ENCODE data around the gene LCE1B. TPM values are rescaled to one million over a fixed set of nuclear protein-coding genes. Genes with fewer than 3 reads are reported as not detected.

LCE1B gene
- not detected in 2 replicates for total RNA-seq

GRCh38 chr1:152811671-152812070, at the start of gene LCE1B:
Gene LCE1B, plus strand, starts transcription at chr1:152811971. Its CDS starts 476 bp downstream, at chr1:152812447.

GRCh38 chr1:152774875-152775274, 36.9 kb upstream of the LCE1B start, which contains the start of gene LCE1F:
Gene LCE1F, plus strand, starts transcription at chr1:152775140. Its CDS starts 1,232 bp downstream, at chr1:152776372.

GRCh38 chr1:152786077-152786476, 25.7 kb upstream of the LCE1B start, which contains the start of gene LCE1E:
Gene LCE1E, plus strand, starts transcription at chr1:152786257. Its CDS starts 1,043 bp downstream, at chr1:152787300.

GRCh38 chr1:152796421-152796820, 15.3 kb upstream of the LCE1B start, which contains the start of gene LCE1D:
Gene LCE1D, plus strand, starts transcription at chr1:152796721. Its CDS starts 1,074 bp downstream, at chr1:152797795.

GRCh38 chr1:152806576-152806975, 5.2 kb upstream of the LCE1B start, which contains the start of gene LCE1C:
Gene LCE1C, minus strand, starts transcription at chr1:152806651. Its CDS starts 1,173 bp downstream, at chr1:152805478.

GRCh38 chr1:152827173-152827572, 15.4 kb downstream of the LCE1B start, which contains the start of gene LCE1A:
Gene LCE1A, plus strand, starts transcription at chr1:152827473. Its CDS starts 0 bp downstream, at chr1:152827473.

GRCh38 chr1:152842556-152842955, 30.8 kb downstream of the LCE1B start, which contains the start of gene LCE6A:
Gene LCE6A, plus strand, starts transcription at chr1:152842856. Its CDS starts 665 bp downstream, at chr1:152843521.

GRCh38 chr1:152859696-152860095, 47.9 kb downstream of the LCE1B start, which contains the start of gene LCE7A:
Gene LCE7A, plus strand, starts transcription at chr1:152859996. Its CDS starts 702 bp downstream, at chr1:152860698.

Other genes with a start within 250 kb of the LCE1B start
- gene LCE3E, start 245.2 kb upstream of the LCE1B start, total RNA-seq: not detected in 2 replicates
- not detected in 2 replicates for gene LCE3D, start 231.5 kb upstream of the LCE1B start, total RNA-seq
- gene LCE3C, start 211.7 kb upstream of the LCE1B start, total RNA-seq: not detected in 2 replicates
- not detected in 2 replicates for gene LCE3B, start 198.2 kb upstream of the LCE1B start, total RNA-seq
- gene LCE3A, start 188.9 kb upstream of the LCE1B start, total RNA-seq: not detected in 2 replicates
- gene LCE2D, start 148.6 kb upstream of the LCE1B start, total RNA-seq: not detected in 2 replicates
- not detected in 2 replicates for gene LCE2C, start 136.7 kb upstream of the LCE1B start, total RNA-seq
- not detected in 2 replicates for gene LCE2B, start 125.8 kb upstream of the LCE1B start, total RNA-seq
- 0.25 and 2.2 TPM in 2 replicates for gene LCE2A, start 113.6 kb upstream of the LCE1B start, total RNA-seq
- gene LCE4A, start 103.8 kb upstream of the LCE1B start, total RNA-seq: not detected in 2 replicates
- gene KPRP, start 53.9 kb upstream of the LCE1B start, total RNA-seq: not detected in 2 replicates
- gene LCE1F, start 36.8 kb upstream of the LCE1B start, total RNA-seq: 0.62 TPM in 1 of 2 replicates, not detected in the other
- gene LCE1E, start 25.7 kb upstream of the LCE1B start, total RNA-seq: not detected in 2 replicates
- gene LCE1D, start 15.2 kb upstream of the LCE1B start, total RNA-seq: not detected in 2 replicates
- gene LCE1C, start 5.3 kb upstream of the LCE1B start, total RNA-seq: not detected in 2 replicates
- not detected in 2 replicates for gene LCE1A, start 15.5 kb downstream of the LCE1B start, total RNA-seq
- not detected in 2 replicates for gene LCE6A, start 30.9 kb downstream of the LCE1B start, total RNA-seq
- not detected in 2 replicates for gene LCE7A, start 48.0 kb downstream of the LCE1B start, total RNA-seq
- gene SMCP, start 66.4 kb downstream of the LCE1B start, total RNA-seq: 0.11 TPM in 1 of 2 replicates, not detected in the other
- gene IVL, start 96.6 kb downstream of the LCE1B start, total RNA-seq: 0.37 and 1.7 TPM in 2 replicates
- not detected in 2 replicates for gene SPRR5, start 135.2 kb downstream of the LCE1B start, total RNA-seq
- not detected in 2 replicates for gene SPRR4, start 158.7 kb downstream of the LCE1B start, total RNA-seq
- not detected in 2 replicates for gene SPRR1A, start 172.1 kb downstream of the LCE1B start, total RNA-seq
- not detected in 2 replicates for gene SPRR3, start 189.8 kb downstream of the LCE1B start, total RNA-seq
- gene SPRR1B, start 219.2 kb downstream of the LCE1B start, total RNA-seq: not detected in 2 replicates
- gene SPRR2D, start 229.1 kb downstream of the LCE1B start, total RNA-seq: not detected in 2 replicates
- gene SPRR2A, start 245.5 kb downstream of the LCE1B start, total RNA-seq: not detected in 2 replicates